ENCODE measurements around the gene FBN1.

The FBN1 gene

DNA sequence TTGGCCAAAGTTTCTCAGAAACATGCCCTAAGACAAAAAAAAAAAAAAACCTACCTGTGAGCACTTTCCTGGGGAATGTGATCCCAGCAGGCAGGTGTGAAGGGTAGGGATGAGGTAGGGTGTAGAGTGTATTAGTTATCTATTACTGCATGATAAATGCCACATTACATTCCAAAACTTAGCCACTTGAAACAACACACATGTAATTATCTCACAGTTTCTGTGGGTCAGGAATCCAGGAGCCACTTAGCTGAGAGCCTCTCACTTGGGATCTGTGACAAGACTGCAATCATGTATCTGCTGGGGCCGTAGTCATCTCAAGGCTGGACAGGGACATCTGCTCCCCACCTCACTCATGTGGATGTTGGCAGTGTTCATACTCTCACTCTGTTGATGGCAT, 18.9 kb upstream of the FBN1 start:
- ATAC-seq (peak; percentile 28), DNase-seq (ENCODE audit: low spot score in 2 of 2) (no peak)
- H3K27ac Mint-ChIP-seq: no peak overlapping the region
- H3K4me3 Mint-ChIP-seq: no peak overlapping the region
- no peaks in the 10 kb centered on the region for H3K4me1 Mint-ChIP-seq
- no peaks in the 10 kb centered on the region for H3K36me3 Mint-ChIP-seq
- H3K9me3 Mint-ChIP-seq: no peaks in the 10 kb centered on the region

GRCh38 chr15:48657950-48658591, 12.6 kb upstream of the FBN1 start:
- ATAC-seq (no peak), DNase-seq (ENCODE audit: low spot score in 2 of 2) (no peak)
- H3K4me3 Mint-ChIP-seq: no peak overlapping the region
- no peak overlapping the region for H3K27ac Mint-ChIP-seq
- no peaks in the 10 kb centered on the region for H3K9me3 Mint-ChIP-seq
- no peaks in the 10 kb centered on the region for H3K36me3 Mint-ChIP-seq
- no peaks in the 10 kb centered on the region for H3K4me1 Mint-ChIP-seq

DNA sequence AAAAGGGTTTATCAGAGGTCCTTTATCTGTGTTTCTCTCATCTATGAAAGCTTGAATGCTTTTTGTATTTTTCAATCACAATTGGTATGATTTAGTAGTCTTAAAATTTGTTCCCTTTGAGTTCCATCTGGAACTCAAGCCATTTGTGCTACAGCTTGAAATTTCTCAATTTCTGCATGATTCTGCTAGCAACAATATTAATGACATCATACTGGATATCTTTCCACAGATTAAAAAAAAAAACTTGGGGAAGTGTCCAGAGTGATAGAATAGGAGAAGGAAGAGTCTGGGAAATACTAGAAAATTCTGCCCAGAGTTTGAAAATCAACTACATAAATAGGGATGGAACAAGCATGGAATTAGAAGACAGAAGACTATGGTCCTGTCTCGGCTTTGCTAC, 9.3 kb upstream of the FBN1 start:
- DNase-seq (ENCODE audit: low spot score in 2 of 2) (no peak), ATAC-seq (no peak)
- Mint-ChIP-seq H3K36me3 (no peaks in the 10 kb centered on the region), H3K4me1 (no peaks in the 10 kb centered on the region), H3K27ac (no peak overlapping the region), H3K4me3 (no peak overlapping the region), H3K9me3 (no peaks in the 10 kb centered on the region)

GRCh38 chr15:48653913-48654670, 8.6 kb upstream of the FBN1 start:
- Mint-ChIP-seq H3K9me3 (no peaks in the 10 kb centered on the region), H3K4me1 (no peaks in the 10 kb centered on the region), H3K4me3 (no peak overlapping the region), H3K36me3 (no peaks in the 10 kb centered on the region), H3K27ac (no peak overlapping the region)
- ATAC-seq (peak; percentile 8), DNase-seq (ENCODE audit: low spot score in 2 of 2) (no peak)

DNA sequence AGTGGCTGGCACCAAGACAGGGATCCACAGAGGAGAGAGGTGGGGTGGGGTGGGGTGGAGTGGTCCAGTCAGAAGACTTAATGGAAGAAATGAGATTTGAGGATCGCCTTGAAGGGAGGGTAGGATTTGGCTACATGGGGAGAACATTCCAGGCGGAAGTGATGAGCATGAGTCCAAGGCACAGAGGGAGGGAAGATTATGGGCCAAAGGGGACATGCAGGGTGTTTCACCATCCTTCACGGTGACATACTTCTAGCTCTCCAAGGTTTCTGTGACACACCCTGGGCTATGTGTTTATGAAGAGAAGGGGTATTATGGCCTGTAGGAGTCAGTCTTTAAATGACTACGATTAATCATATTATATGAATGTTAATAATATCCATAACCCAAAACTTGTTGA, 7.7 kb upstream of the FBN1 start:
- H3K4me3 Mint-ChIP-seq: no peak overlapping the region
- no peaks in the 10 kb centered on the region for H3K36me3 Mint-ChIP-seq
- ATAC-seq (no peak), DNase-seq (ENCODE audit: low spot score in 2 of 2) (no peak)
- H3K9me3 Mint-ChIP-seq: no peaks in the 10 kb centered on the region
- H3K27ac Mint-ChIP-seq: no peak overlapping the region
- H3K4me1 Mint-ChIP-seq: no peaks in the 10 kb centered on the region

- no peak overlapping the region for H3K4me3 Mint-ChIP-seq
- no peaks in the 10 kb centered on the region for H3K36me3 Mint-ChIP-seq
- ATAC-seq (no peak), DNase-seq (ENCODE audit: low spot score in 2 of 2) (no peak)
- H3K9me3 Mint-ChIP-seq: no peaks in the 10 kb centered on the region
- no peaks in the 10 kb centered on the region for H3K4me1 Mint-ChIP-seq
- H3K27ac Mint-ChIP-seq: no peak overlapping the region
Observed at GRCh38 chr15:48652510-48653076, 7.1 kb upstream of the FBN1 start.

- no peaks in the 10 kb centered on the region for H3K4me1 Mint-ChIP-seq
- no peak for ATAC-seq
- H3K9me3 Mint-ChIP-seq: no peaks in the 10 kb centered on the region
Observed at GRCh38 chr15:48650931-48651330, 5.4 kb upstream of the FBN1 start.

DNA sequence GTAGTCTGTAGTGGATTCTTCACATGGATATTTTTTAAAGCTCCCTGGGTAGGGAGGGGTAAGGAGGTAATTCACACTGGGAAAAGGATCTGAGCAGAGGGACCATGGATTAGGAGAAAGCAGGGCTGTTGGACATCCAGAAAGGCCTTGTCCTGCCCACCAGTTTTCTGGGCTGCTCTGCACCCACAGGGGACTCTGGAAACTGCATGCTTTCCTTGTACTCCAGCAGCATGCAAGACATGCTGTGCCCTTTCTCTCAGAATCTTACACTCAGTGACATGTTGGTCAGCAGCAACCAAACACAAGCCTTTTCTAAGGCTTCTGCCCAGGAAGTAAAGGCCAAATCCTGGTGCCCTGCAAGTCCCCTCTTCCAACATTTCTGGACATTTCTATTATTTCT, 2.5 kb upstream of the FBN1 start:
- Mint-ChIP-seq H3K4me3 (no peak overlapping the region), H3K9me3 (no peaks in the 10 kb centered on the region), H3K27ac (no peak overlapping the region), H3K36me3 (no peaks in the 10 kb centered on the region), H3K4me1 (no peaks in the 10 kb centered on the region)
- ATAC-seq (no peak), DNase-seq (ENCODE audit: low spot score in 2 of 2) (no peak)

More at GRCh38 chr15:48650931-48651330, 5.4 kb upstream of the FBN1 start:
- no peak overlapping the region for H3K27ac Mint-ChIP-seq
- H3K36me3 Mint-ChIP-seq: no peaks in the 10 kb centered on the region
- no peak for DNase-seq (ENCODE audit: low spot score in 2 of 2)
- H3K4me3 Mint-ChIP-seq: no peak overlapping the region

DNA sequence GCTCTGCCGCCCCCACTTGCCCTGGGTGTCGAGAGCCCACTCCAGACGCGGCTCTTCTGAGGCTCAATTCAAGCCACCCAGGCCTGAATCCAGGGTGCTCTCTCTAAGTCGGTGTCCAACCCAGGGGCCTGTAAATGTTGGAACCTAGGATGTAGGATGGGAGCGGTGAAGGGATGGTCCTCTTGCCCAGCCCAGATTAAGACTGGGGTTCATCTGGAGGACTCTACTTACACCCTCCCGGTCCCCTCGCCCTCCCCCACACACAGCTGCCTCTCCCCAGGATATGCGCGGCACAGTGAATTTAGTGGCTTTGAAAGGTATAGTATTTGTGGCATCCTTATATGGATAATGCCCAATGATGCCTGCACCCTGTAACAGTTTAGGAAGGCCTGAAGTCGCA, 822 bp upstream of the FBN1 start:
- no peak for ATAC-seq
- peak overlapping the region; percentile 33 for H3K4me3 Mint-ChIP-seq

DNA sequence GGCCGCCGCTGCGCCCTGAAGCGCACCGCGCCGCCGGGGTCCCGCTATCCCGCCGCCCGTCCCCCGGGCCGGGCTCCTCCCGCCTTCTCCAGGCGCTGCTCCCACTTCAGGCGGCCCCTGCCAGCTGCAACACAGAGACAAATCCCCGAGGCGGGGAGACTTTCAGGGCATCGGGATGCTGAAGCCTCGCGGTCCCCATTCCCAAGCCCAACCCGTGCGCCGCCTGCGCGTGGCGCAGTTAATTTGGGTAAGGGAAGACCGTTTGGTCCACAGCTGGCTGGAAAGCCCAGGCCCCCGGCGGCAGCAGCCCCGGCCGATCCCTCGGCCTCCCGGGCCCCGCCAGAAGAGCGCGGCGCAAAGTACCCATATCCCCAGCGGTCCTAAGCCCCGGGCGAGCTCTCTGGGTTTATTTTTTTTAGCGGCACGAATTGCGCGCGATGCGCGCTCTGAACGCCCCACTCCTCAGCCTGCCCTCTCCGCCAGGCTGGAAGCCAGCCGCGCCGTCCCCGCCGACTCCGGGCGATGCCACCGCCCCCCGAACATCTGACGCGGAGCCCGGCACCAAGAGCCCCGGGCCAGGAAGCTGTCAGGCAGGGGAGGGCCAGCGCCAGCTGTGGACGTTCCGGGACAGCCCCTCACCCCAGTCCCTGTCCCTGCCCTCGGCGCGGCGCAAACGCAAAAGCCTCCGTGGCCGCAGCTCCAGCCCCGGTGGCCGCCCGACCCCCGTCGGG, 517 bp downstream of the FBN1 start:
- Mint-ChIP-seq H3K36me3 (no peaks in the 10 kb centered on the region), H3K9me3 (no peaks in the 10 kb centered on the region), H3K4me3 (peak overlapping the region; percentile 33), H3K4me1 (no peaks in the 10 kb centered on the region), H3K27ac (no peak overlapping the region)
- peak; percentile 41 for ATAC-seq
- DNase-seq (ENCODE audit: low spot score in 2 of 2): peak in 1 of 2 donors; percentile 55

More for the DNA sequence above, 822 bp upstream of the FBN1 start:
- H3K27ac Mint-ChIP-seq: no peak overlapping the region
- H3K4me1 Mint-ChIP-seq: no peaks in the 10 kb centered on the region
- DNase-seq (ENCODE audit: low spot score in 2 of 2): no peak
- no peaks in the 10 kb centered on the region for H3K36me3 Mint-ChIP-seq
- H3K9me3 Mint-ChIP-seq: no peaks in the 10 kb centered on the region

DNA sequence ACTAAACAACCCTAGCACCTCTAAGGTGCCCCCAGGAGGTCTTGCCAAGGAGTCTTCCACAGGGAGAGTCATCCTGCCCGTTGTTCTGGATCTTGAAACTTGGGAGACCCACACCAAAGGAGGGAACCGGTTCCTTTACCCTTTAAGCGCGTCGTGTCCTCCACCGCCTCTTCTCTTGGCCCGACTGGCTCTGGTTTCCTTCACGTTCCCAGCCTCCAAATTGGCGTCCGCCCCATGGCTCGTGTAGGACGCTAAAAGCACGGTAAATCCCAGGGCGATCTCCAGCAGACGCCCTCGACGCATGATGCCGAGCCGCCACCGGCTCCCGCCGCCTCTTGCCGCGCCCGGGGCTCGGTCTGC, 1.1 kb downstream of the FBN1 start:
- Mint-ChIP-seq H3K4me1 (no peaks in the 10 kb centered on the region), H3K4me3 (peak overlapping the region; percentile 33), H3K27ac (no peak overlapping the region), H3K9me3 (no peaks in the 10 kb centered on the region), H3K36me3 (no peaks in the 10 kb centered on the region)
- peak; percentile 17 for ATAC-seq
- DNase-seq (ENCODE audit: low spot score in 2 of 2): no peak

- ATAC-seq (no peak), DNase-seq (ENCODE audit: low spot score in 2 of 2) (no peak)
- no peaks in the 10 kb centered on the region for H3K36me3 Mint-ChIP-seq
- H3K4me3 Mint-ChIP-seq: peak overlapping the region; percentile 33
- H3K4me1 Mint-ChIP-seq: no peaks in the 10 kb centered on the region
- H3K9me3 Mint-ChIP-seq: no peaks in the 10 kb centered on the region
- H3K27ac Mint-ChIP-seq: no peak overlapping the region
Observed at GRCh38 chr15:48643776-48644466, 1.6 kb downstream of the FBN1 start.

DNA sequence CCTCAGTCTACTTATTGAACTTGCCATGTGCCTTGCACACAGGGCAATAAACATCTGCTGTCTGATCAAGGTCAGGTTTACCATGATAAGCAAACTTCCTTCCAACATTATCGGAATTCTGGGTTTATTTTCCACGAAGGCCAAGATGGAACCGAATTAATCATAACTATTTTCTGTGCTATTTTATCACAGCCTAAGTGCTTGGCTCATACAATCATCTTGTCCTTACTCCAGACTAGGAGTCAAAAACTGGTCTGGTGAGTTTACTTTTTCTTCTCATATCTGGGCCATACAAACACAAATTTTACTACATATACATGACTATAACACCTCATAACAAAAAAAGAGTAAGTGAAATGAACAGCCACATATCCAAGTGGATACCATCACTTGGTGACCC, 2.3 kb downstream of the FBN1 start:
- H3K4me3 Mint-ChIP-seq: no peak overlapping the region

GRCh38 chr15:48642795-48643194, 2.7 kb downstream of the FBN1 start:
- DNase-seq (ENCODE audit: low spot score in 2 of 2) (no peak), ATAC-seq (no peak)
- no peaks in the 10 kb centered on the region for H3K9me3 Mint-ChIP-seq

More for the DNA sequence above, 2.3 kb downstream of the FBN1 start:
- ATAC-seq (no peak), DNase-seq (ENCODE audit: low spot score in 2 of 2) (no peak)
- Mint-ChIP-seq H3K9me3 (no peaks in the 10 kb centered on the region), H3K36me3 (no peaks in the 10 kb centered on the region), H3K27ac (no peak overlapping the region), H3K4me1 (no peaks in the 10 kb centered on the region)

GRCh38 chr15:48641416-48641815, 4.1 kb downstream of the FBN1 start:
- DNase-seq (ENCODE audit: low spot score in 2 of 2): no peak
- Mint-ChIP-seq H3K9me3 (no peaks in the 10 kb centered on the region), H3K27ac (no peak overlapping the region), H3K36me3 (no peaks in the 10 kb centered on the region), H3K4me1 (no peaks in the 10 kb centered on the region), H3K4me3 (no peak overlapping the region)
- no peak for ATAC-seq

More at GRCh38 chr15:48642795-48643194, 2.7 kb downstream of the FBN1 start:
- no peaks in the 10 kb centered on the region for H3K36me3 Mint-ChIP-seq
- H3K4me3 Mint-ChIP-seq: no peak overlapping the region
- no peaks in the 10 kb centered on the region for H3K4me1 Mint-ChIP-seq
- H3K27ac Mint-ChIP-seq: no peak overlapping the region

All from stimulated activated effector memory CD8-positive, alpha-beta T cell treated with anti-CD3 and anti-CD28 coated beads, Interleukin-12 subunit alpha, Interleukin-12 subunit beta, amount 100 ng/mL, for 72 hours (primary cell).